B cell (primary cell): Measurements from ENCODE around the gene DYNC2H1. TPM values are rescaled to one million over a fixed set of nuclear protein-coding genes. Genes with fewer than 3 reads are reported as not detected.

Experiments used
- ATAC-seq: fragments of 200-7000 bp; cut with Tn5 transposase; one replicate; pipeline ENCODE4 v1.10.0; 2021; ENCODE audit warnings: low read depth, mild to moderate bottlenecking, moderate number of reproducible peaks, moderate library complexity
- CTCF ChIA-PET: fragments of 350-600 bp; sonication (Branson Sonifier 250); formaldehyde crosslinking; loops from one replicate; lab custom pipeline; 2021; ENCODE audit warnings: antibody characterized with exemption, inconsistent platforms; lab: Charles Lee
- POLR2A ChIA-PET: fragments of 350-600 bp; sonication (Branson Sonifier 250); formaldehyde crosslinking; loops from one replicate; lab custom pipeline; 2021; ENCODE audit warnings: antibody characterized with exemption; lab: Charles Lee
- DNase-seq: peaks from one replicate; pipeline ENCODE4 v3.0.0; 2013
- H2AFZ ChIP-seq: 2 replicates; pipeline ENCODE4 v1.6.1; 2012; ENCODE audit warnings: mild to moderate bottlenecking, low read depth, low read length; ENCODE audit not compliant: insufficient read depth, poor library complexity, severe bottlenecking
- H3K27ac ChIP-seq, 2 donors: 1 replicate in 1 of 2; 2 replicates in 1 of 2; pipeline ENCODE4 v1.5.1; 2012 to 2013; ENCODE audit warnings: low read length in 2 of 2, mild to moderate bottlenecking in 2 of 2, moderate library complexity in 1 of 2
- H3K27me3 ChIP-seq, 4 experiments: fragments of 200-600 bp in 1 of 4; sonication (generic) in 1 of 4; replicated peaks in 1 of 4; 1 replicate in 2 of 4; 2 replicates in 2 of 4; pipeline versions ENCODE4 v1.6.1 to v1.7.0; 2013 to 2016; ENCODE audit warnings: low read length in 3 of 4, mild to moderate bottlenecking in 2 of 4, mixed read lengths in 1 of 4, moderate library complexity in 1 of 4; ENCODE audit not compliant: insufficient read depth in 4 of 4, control insufficient read depth in 3 of 4; ENCODE audit errors: control extremely low read depth in 1 of 4
- H3K36me3 ChIP-seq, 2 experiments: replicated peaks in 1 of 2; 1 replicate in 1 of 2; 2 replicates in 1 of 2; pipeline versions ENCODE4 v1.6.1 to v1.7.1; 2013; ENCODE audit warnings: low read length in 1 of 2; ENCODE audit not compliant: insufficient read depth in 2 of 2, control insufficient read depth in 1 of 2; ENCODE audit errors: control extremely low read depth in 1 of 2, extremely low read depth in 1 of 2
- H3K4me1 ChIP-seq, 2 donors: fragments of 200-600 bp in 1 of 2; sonication (generic) in 1 of 2; 1 replicate in 1 of 2; 2 replicates in 1 of 2; pipeline versions ENCODE4 v1.5.1 to v1.6.1; 2013 to 2017; ENCODE audit warnings: low read length in 2 of 2; ENCODE audit not compliant: control insufficient read depth in 2 of 2, insufficient read depth in 2 of 2
- H3K4me2 ChIP-seq: replicated peaks from 2 replicates; pipeline ENCODE3; 2012; ENCODE audit warnings: mild to moderate bottlenecking, low read depth, low read length; ENCODE audit not compliant: poor library complexity, severe bottlenecking
- H3K4me3 ChIP-seq, 5 experiments: fragments of 200-600 bp in 1 of 5; sonication (generic) in 1 of 5; 1 replicate in 3 of 5; 2 replicates in 2 of 5; pipeline versions ENCODE4 v1.5.1 to v1.7.0; 2011 to 2016; ENCODE audit warnings: low read length in 4 of 5, mild to moderate bottlenecking in 4 of 5, low read depth in 2 of 5, control low read depth in 1 of 5, moderate library complexity in 1 of 5; ENCODE audit not compliant: insufficient read depth in 1 of 5; ENCODE audit errors: control extremely low read depth in 1 of 5, extremely low read depth in 1 of 5
- H3K79me2 ChIP-seq: fragments of 200-600 bp; sonication (generic); one replicate; pipeline ENCODE4 v1.6.0; 2016; ENCODE audit warnings: low read length; ENCODE audit not compliant: control insufficient read depth, insufficient read depth
- H3K9ac ChIP-seq: fragments of 200-600 bp; sonication (generic); 2 replicates; pipeline ENCODE4 v1.6.1; 2017; ENCODE audit warnings: mild to moderate bottlenecking, low read length, moderate library complexity
- H3K9me3 ChIP-seq, 3 donors: one replicate each; pipeline versions ENCODE4 v1.6.1 to v1.7.1; 2013; ENCODE audit warnings: low read length in 2 of 3; ENCODE audit not compliant: control insufficient read depth in 2 of 3, insufficient read depth in 1 of 3; ENCODE audit errors: control extremely low read depth in 1 of 3
- H4K20me1 ChIP-seq: 2 replicates; pipeline ENCODE4 v1.6.0; 2012; ENCODE audit warnings: mild to moderate bottlenecking, low read length; ENCODE audit not compliant: insufficient read depth, control insufficient read depth, poor library complexity, severe bottlenecking
- H3K27ac Mint-ChIP-seq: one replicate; pipeline ENCODE4 v1.8.0; 2021; ENCODE audit warnings: mixed read lengths
- H3K27me3 Mint-ChIP-seq: one replicate; pipeline ENCODE4 v1.8.0; 2021; ENCODE audit warnings: mixed read lengths
- H3K4me1 Mint-ChIP-seq: one replicate; pipeline ENCODE4 v1.8.0; 2021; ENCODE audit warnings: mixed read lengths
- H3K4me3 Mint-ChIP-seq: one replicate; pipeline ENCODE4 v1.8.0; 2021; ENCODE audit warnings: mixed read lengths
- H3K9me3 Mint-ChIP-seq: one replicate; pipeline ENCODE4 v1.8.0; 2022; ENCODE audit warnings: mixed read lengths; ENCODE audit not compliant: insufficient read depth
- EZH2 ChIP-seq: IDR thresholded peaks from 2 replicates; pipeline ENCODE4 v1.6.1; 2012; ENCODE audit warnings: borderline replicate concordance, low read depth, mild to moderate bottlenecking, moderate library complexity, low read length; ENCODE audit not compliant: insufficient read depth, poor library complexity, severe bottlenecking
- WGBS: methylation state at CpG from one replicate; pipeline ENCODE4 v1.1.5; 2013; ENCODE audit warnings: missing lambda C conversion rate; ENCODE audit not compliant: insufficient coverage; 5-methylcytosine and 5-hydroxymethylcytosine counted together
- intact Hi-C: fragments of 100-400 bp; cut with micrococcal nuclease; formaldehyde crosslinking; loops from one replicate; pipeline ENCODE4 v1.10.0; 2022
- polyA plus RNA-seq: library from polyadenylated mRNA; depleted of rRNA; stranded (reverse); fragments of >200 nt; gene quantifications from 2 replicates; pipeline ENCODE4 v1.2.3, GENCODE V29; 2012
- total RNA-seq, 2 donors: library from RNA; stranded (reverse); fragments of 120-200 nt in 1 of 2; gene quantifications; 1 replicate in 1 of 2; 2 replicates in 1 of 2; pipeline versions ENCODE4 v1.2.3 to v1.2.4, GENCODE V29; 2013 to 2022
- TF ChIP-seq, protein P1 (sequence below): fragments of 200-600 bp; IDR thresholded peaks from one replicate; pipeline ENCODE4 v1.8.0; 2022; ENCODE audit warnings: antibody characterized with exemption, mild to moderate bottlenecking

DYNC2H1 gene
- total and polyA plus RNA-seq, 2 donors (not counting 1 experiment from before 2014, with no cell fraction given) = 0.92 to 7.8 TPM

GRCh38 chr11:103147627-103148026 is 38.4 kb downstream of the DYNC2H1 start:
- intact Hi-C loops = no loop called here
- H3K27ac ChIP-seq = no peak overlapping the region
- CTCF ChIA-PET = no interaction called here

DNA sequence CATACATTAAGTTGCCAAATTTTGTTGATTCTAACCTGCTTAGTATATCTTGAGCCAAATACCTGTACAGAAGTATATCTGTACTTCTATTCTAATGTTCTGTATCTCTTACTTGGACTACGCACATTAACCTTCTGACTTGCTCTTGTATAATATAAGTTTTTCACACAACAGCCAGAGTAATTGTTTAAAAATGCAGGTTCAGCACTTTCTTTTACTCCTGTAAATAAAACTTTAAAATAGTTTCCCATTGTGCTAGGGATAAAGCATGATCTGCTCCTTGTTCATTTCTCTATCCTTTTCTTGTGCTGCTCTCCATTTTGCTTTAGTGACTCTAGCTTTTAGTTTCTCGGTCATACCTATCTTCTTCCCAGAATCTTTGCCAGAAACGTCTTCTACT is 48.3 kb downstream of the DYNC2H1 start:
- no peaks in the 10 kb centered on the region for H3K27me3 Mint-ChIP-seq
- H3K9me3 ChIP-seq = no peaks in the 10 kb centered on the region
- POLR2A ChIA-PET = no interaction called here

More at GRCh38 chr11:103147627-103148026, 38.4 kb downstream of the DYNC2H1 start:
- Mint-ChIP-seq H3K4me3 (no peak overlapping the region), H3K27ac (no peak overlapping the region), H3K27me3 (no peaks in the 10 kb centered on the region), H3K9me3 (no peaks in the 10 kb centered on the region), H3K4me1 (no peaks in the 10 kb centered on the region)
- H3K4me3 ChIP-seq = no peak overlapping the region
- POLR2A ChIA-PET = no interaction called here
- H3K79me2 ChIP-seq = no peaks in the 10 kb centered on the region
- no peaks in the 10 kb centered on the region for H3K4me1 ChIP-seq
- H3K27me3 ChIP-seq = no peaks in the 10 kb centered on the region
- no peaks in the 10 kb centered on the region for H3K36me3 ChIP-seq
- no peaks in the 10 kb centered on the region for H4K20me1 ChIP-seq
- no peaks in the 10 kb centered on the region for H3K9me3 ChIP-seq
- H3K4me2 ChIP-seq = no peak overlapping the region
- no peak overlapping the region for H2AFZ ChIP-seq
- TF ChIP-seq, protein P1, sequence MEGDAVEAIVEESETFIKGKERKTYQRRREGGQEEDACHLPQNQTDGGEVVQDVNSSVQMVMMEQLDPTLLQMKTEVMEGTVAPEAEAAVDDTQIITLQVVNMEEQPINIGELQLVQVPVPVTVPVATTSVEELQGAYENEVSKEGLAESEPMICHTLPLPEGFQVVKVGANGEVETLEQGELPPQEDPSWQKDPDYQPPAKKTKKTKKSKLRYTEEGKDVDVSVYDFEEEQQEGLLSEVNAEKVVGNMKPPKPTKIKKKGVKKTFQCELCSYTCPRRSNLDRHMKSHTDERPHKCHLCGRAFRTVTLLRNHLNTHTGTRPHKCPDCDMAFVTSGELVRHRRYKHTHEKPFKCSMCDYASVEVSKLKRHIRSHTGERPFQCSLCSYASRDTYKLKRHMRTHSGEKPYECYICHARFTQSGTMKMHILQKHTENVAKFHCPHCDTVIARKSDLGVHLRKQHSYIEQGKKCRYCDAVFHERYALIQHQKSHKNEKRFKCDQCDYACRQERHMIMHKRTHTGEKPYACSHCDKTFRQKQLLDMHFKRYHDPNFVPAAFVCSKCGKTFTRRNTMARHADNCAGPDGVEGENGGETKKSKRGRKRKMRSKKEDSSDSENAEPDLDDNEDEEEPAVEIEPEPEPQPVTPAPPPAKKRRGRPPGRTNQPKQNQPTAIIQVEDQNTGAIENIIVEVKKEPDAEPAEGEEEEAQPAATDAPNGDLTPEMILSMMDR = no peak
- no peak for TF ChIP-seq EZH2
- DNase-seq = no peak
- H3K9ac ChIP-seq = no peak overlapping the region
- ATAC-seq = no peak

More for the DNA sequence above, 48.3 kb downstream of the DYNC2H1 start:
- TF ChIP-seq, protein P1 = no peak
- TF ChIP-seq EZH2 = no peak
- no peaks in the 10 kb centered on the region for H3K4me1 Mint-ChIP-seq
- H3K9me3 Mint-ChIP-seq = no peaks in the 10 kb centered on the region
- CTCF ChIA-PET = no interaction called here
- no peak overlapping the region for H3K4me3 ChIP-seq
- no peaks in the 10 kb centered on the region for H3K27me3 ChIP-seq
- no peak overlapping the region for H2AFZ ChIP-seq
- H3K4me1 ChIP-seq = no peaks in the 10 kb centered on the region
- WGBS = 100% methylated on average over 1 of the region's 3 CpGs
- ATAC-seq (no peak), DNase-seq (no peak)
- intact Hi-C loops = no loop called here
- no peaks in the 10 kb centered on the region for H4K20me1 ChIP-seq
- H3K79me2 ChIP-seq = no peaks in the 10 kb centered on the region
- H3K9ac ChIP-seq = no peak overlapping the region
- H3K36me3 ChIP-seq = no peaks in the 10 kb centered on the region
- no peak overlapping the region for H3K27ac ChIP-seq
- no peak overlapping the region for H3K4me3 Mint-ChIP-seq
- H3K4me2 ChIP-seq = no peak overlapping the region
- no peak overlapping the region for H3K27ac Mint-ChIP-seq
